Right lobe of liver (tissue), 4 donors: ENCODE measurements around the gene SERPINA4.

ENCODE experiments used
- POLR2A ChIP-seq: fragments of 450-650 bp; IDR thresholded peaks from one replicate; pipeline ENCODE4 v1.6.1; 2017; ENCODE audit warnings: antibody characterized with exemption, mild to moderate bottlenecking
- TF ChIP-seq, protein P1 (sequence below), 4 donors: fragments of 200-600 bp in 3 of 4; fragments of 450-650 bp in 1 of 4; IDR thresholded peaks; one replicate each; pipeline versions ENCODE4 v1.5.1 to v1.8.0; 2016 to 2022; ENCODE audit warnings: antibody characterized with exemption in 4 of 4, mild to moderate bottlenecking in 2 of 4
- donor health status: DM: no; HTN: no; CAD: no.
- donor health status: DM: no; HTN: no; CAD: no.
- donor health status: DM: no; HTN: yes; CAD: no.

DNA sequence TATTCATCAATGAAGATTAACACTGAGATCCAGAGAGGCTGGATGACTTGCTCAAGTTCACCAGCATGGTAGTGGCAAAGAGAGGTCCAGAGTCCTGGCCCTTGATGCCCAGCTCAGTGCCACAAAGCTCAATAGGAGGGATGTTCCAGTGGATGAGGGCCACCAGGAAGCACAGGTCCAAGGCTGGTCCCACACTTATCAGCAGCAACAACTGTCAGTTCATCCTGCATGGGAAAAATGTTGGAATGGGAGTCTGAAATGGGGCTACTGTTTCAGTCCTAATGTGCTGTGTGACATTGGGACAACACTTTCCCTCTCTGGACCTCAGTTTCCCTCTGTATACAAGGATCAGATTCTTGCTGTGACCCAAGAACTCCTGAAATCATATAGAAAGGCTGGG is 31.2 kb downstream of the SERPINA4 start:
- TF ChIP-seq, protein P1, sequence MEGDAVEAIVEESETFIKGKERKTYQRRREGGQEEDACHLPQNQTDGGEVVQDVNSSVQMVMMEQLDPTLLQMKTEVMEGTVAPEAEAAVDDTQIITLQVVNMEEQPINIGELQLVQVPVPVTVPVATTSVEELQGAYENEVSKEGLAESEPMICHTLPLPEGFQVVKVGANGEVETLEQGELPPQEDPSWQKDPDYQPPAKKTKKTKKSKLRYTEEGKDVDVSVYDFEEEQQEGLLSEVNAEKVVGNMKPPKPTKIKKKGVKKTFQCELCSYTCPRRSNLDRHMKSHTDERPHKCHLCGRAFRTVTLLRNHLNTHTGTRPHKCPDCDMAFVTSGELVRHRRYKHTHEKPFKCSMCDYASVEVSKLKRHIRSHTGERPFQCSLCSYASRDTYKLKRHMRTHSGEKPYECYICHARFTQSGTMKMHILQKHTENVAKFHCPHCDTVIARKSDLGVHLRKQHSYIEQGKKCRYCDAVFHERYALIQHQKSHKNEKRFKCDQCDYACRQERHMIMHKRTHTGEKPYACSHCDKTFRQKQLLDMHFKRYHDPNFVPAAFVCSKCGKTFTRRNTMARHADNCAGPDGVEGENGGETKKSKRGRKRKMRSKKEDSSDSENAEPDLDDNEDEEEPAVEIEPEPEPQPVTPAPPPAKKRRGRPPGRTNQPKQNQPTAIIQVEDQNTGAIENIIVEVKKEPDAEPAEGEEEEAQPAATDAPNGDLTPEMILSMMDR (IDR thresholded peaks at IDR 0.05): no peak
- TF ChIP-seq POLR2A: no peak
